Neuronal stem cell (in vitro differentiated cells): Measurements from ENCODE around the gene GTF2A1L.

Experiments used
- DNase-seq: peaks from one replicate; pipeline ENCODE4 v3.0.0-alpha.2; 2013; ENCODE audit warnings: low spot score
- H2AFZ ChIP-seq: one replicate; pipeline ENCODE4 v1.6.1; 2013; ENCODE audit warnings: mild to moderate bottlenecking, low read length, inconsistent platforms
- H2AK5ac ChIP-seq: 2 replicates; pipeline ENCODE4 v1.6.1; 2013; ENCODE audit warnings: low read depth, mild to moderate bottlenecking, inconsistent platforms, low read length, moderate library complexity, mixed read lengths
- H2BK120ac ChIP-seq: 2 replicates; pipeline ENCODE4 v1.6.1; 2013; ENCODE audit warnings: low read depth, mild to moderate bottlenecking, inconsistent platforms, low read length, moderate library complexity, mixed read lengths
- H2BK12ac ChIP-seq: one replicate; pipeline ENCODE4 v1.6.1; 2013; ENCODE audit warnings: low read length, inconsistent platforms
- H2BK15ac ChIP-seq: 2 replicates; pipeline ENCODE4 v1.6.1; 2013; ENCODE audit warnings: mild to moderate bottlenecking, low read length, inconsistent platforms, mixed read lengths
- H2BK5ac ChIP-seq: one replicate; pipeline ENCODE4 v1.6.1; 2013; ENCODE audit warnings: inconsistent platforms, mild to moderate bottlenecking, low read length, moderate library complexity
- H3K14ac ChIP-seq: one replicate; pipeline ENCODE4 v1.6.1; 2013; ENCODE audit warnings: low read length, inconsistent platforms
- H3K18ac ChIP-seq: 2 replicates; pipeline ENCODE4 v1.6.1; 2013; ENCODE audit warnings: low read length, inconsistent platforms
- H3K23ac ChIP-seq: 2 replicates; pipeline ENCODE4 v1.6.1; 2013; ENCODE audit warnings: low read depth, mild to moderate bottlenecking, mixed read lengths, low read length, inconsistent platforms; ENCODE audit not compliant: poor library complexity
- H3K27ac ChIP-seq: replicated peaks from 3 replicates; pipeline ENCODE4 v1.5.1; 2013; ENCODE audit warnings: low read length, inconsistent platforms
- H3K27me3 ChIP-seq, 3 experiments: 2 replicates each; pipeline ENCODE4 v1.6.1; 2013; ENCODE audit warnings: low read length in 3 of 3, mild to moderate bottlenecking in 2 of 3, inconsistent platforms in 1 of 3, low read depth in 1 of 3, mixed read lengths in 1 of 3, moderate library complexity in 1 of 3; ENCODE audit not compliant: control insufficient read depth in 3 of 3, insufficient read depth in 3 of 3
- H3K36me3 ChIP-seq, 2 donors: replicated peaks in 1 of 2; 2 replicates each; pipeline ENCODE4 v1.6.1; 2013; ENCODE audit warnings: low read length in 2 of 2; ENCODE audit not compliant: control insufficient read depth in 2 of 2, insufficient read depth in 2 of 2
- H3K4ac ChIP-seq: 2 replicates; pipeline ENCODE4 v1.6.1; 2013; ENCODE audit warnings: inconsistent platforms, mild to moderate bottlenecking, low read length, moderate library complexity
- H3K4me1 ChIP-seq, 2 donors: 1 replicate in 1 of 2; 2 replicates in 1 of 2; pipeline ENCODE4 v1.6.1; 2013; ENCODE audit warnings: low read length in 2 of 2, low read depth in 1 of 2; ENCODE audit not compliant: control insufficient read depth in 2 of 2, insufficient read depth in 1 of 2
- H3K4me2 ChIP-seq: one replicate; pipeline ENCODE4 v1.6.1; 2013; ENCODE audit warnings: mild to moderate bottlenecking, low read length, inconsistent platforms; ENCODE audit not compliant: insufficient read depth, poor library complexity, severe bottlenecking
- H3K4me3 ChIP-seq, 2 donors: 2 replicates each; pipeline ENCODE4 v1.5.1; 2013; ENCODE audit warnings: low read length in 2 of 2, mild to moderate bottlenecking in 2 of 2, inconsistent platforms in 1 of 2, moderate library complexity in 1 of 2
- H3K79me1 ChIP-seq: one replicate; pipeline ENCODE4 v1.6.1; 2013; ENCODE audit warnings: low read depth, mild to moderate bottlenecking, inconsistent platforms, low read length, moderate library complexity
- H3K9ac ChIP-seq: one replicate; pipeline ENCODE4 v1.6.1; 2013; ENCODE audit warnings: mild to moderate bottlenecking, low read depth, low read length, inconsistent platforms; ENCODE audit not compliant: poor library complexity
- H3K9me3 ChIP-seq, 2 donors: replicated peaks in 1 of 2; 2 replicates each; pipeline versions ENCODE3 to v1.6.1; 2013; ENCODE audit warnings: low read length in 2 of 2, mild to moderate bottlenecking in 2 of 2, inconsistent platforms in 1 of 2, low read depth in 1 of 2, mixed read lengths in 1 of 2, moderate library complexity in 1 of 2; ENCODE audit not compliant: control insufficient read depth in 2 of 2, insufficient read depth in 1 of 2
- H4K8ac ChIP-seq: one replicate; pipeline ENCODE4 v1.6.1; 2013; ENCODE audit warnings: low read depth, mild to moderate bottlenecking, inconsistent platforms, low read length, moderate library complexity
- H4K91ac ChIP-seq: one replicate; pipeline ENCODE4 v1.6.1; 2013; ENCODE audit warnings: low read length, low read depth, mild to moderate bottlenecking, inconsistent platforms; ENCODE audit not compliant: poor library complexity
- WGBS, 2 donors: extraction: QIAGEN DNeasy Blood & Tissue Kit; methylation state at CpG; one replicate each; pipeline ENCODE4 v1.1.7; 2013; ENCODE audit warnings: missing lambda C conversion rate in 2 of 2, mixed read lengths in 1 of 2; ENCODE audit not compliant: insufficient read length in 2 of 2, insufficient replicate concordance in 1 of 2; ENCODE audit errors: extremely low coverage in 2 of 2; 5-methylcytosine and 5-hydroxymethylcytosine counted together

Gene GTF2A1L

DNA sequence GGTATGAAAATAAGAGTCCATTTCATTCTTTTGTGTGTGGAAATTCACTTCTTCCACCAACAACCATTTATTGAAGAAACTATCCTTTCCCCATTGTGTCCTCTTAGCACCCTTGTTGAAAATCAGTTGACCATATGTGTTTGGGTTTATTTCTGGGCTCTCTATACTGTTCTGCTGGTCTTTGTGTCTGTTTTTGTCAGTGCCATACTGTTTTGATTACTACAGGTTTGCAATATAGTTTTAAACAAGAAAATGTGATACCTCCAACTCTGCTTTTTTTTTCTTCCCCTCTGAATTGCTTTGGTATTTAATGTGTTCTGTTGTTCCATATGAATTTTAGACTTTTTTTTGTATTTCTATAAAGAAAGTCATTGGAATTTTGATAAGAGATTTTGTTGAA lies 8.4 kb downstream of the GTF2A1L start:
- no peak overlapping the region for H3K27ac ChIP-seq
- H3K4me2 ChIP-seq: no peak overlapping the region
- H2BK12ac ChIP-seq: no peak overlapping the region
- no peak overlapping the region for H3K4me3 ChIP-seq
- no peak overlapping the region for H3K18ac ChIP-seq
- no peaks in the 10 kb centered on the region for H3K27me3 ChIP-seq
- H4K8ac ChIP-seq: no peak overlapping the region
- no peaks in the 10 kb centered on the region for H3K4me1 ChIP-seq
- DNase-seq: no peak
- H3K9me3 ChIP-seq: no peaks in the 10 kb centered on the region
- H2AK5ac ChIP-seq: no peak overlapping the region
- no peak overlapping the region for H2BK120ac ChIP-seq
- H2AFZ ChIP-seq: no peak overlapping the region
- no peak overlapping the region for H3K4ac ChIP-seq
- H3K79me1 ChIP-seq: no peaks in the 10 kb centered on the region
- H2BK15ac ChIP-seq: no peak overlapping the region
- H2BK5ac ChIP-seq: no peak overlapping the region
- H3K23ac ChIP-seq: no peak overlapping the region
- H3K9ac ChIP-seq: no peak overlapping the region
- H3K36me3 ChIP-seq: no peaks in the 10 kb centered on the region
- H3K14ac ChIP-seq: no peak overlapping the region
- H4K91ac ChIP-seq: no peak overlapping the region

DNA sequence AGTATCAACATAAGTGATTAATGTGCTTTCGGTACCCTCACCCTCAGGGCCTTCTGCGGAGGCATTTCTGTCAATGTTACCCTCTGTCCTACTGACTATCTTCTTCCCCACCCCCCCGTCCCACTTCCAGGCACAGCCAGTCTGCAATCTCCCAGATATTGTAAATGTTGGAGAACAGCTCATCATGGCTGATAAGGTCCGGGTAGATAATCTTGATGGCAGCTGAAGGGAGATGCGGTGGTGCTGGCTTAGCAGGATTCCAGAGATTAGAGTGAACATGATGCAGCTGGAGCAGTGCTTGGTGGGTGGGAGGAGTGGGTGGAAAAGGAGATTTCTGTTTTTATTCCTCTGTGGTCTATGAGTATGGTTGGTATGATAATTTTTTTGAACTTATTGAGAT lies 15.5 kb downstream of the GTF2A1L start:
- H3K36me3 ChIP-seq: no peaks in the 10 kb centered on the region
- no peak overlapping the region for H2BK5ac ChIP-seq
- no peak overlapping the region for H4K91ac ChIP-seq
- no peak overlapping the region for H2BK120ac ChIP-seq
- no peaks in the 10 kb centered on the region for H3K79me1 ChIP-seq
- no peak overlapping the region for H3K4me3 ChIP-seq
- H3K14ac ChIP-seq: no peak overlapping the region
- H3K27ac ChIP-seq: no peak overlapping the region
- no CpG with 5 or more reads among the region's 5 CpGs for WGBS, 2 donors
- no peak overlapping the region for H3K23ac ChIP-seq
- H3K9me3 ChIP-seq: peaks cover 0 to 5% of the 10 kb centered on the region in 2 donors
- H3K4me2 ChIP-seq: no peak overlapping the region
- no peak overlapping the region for H4K8ac ChIP-seq
- no peak overlapping the region for H2BK15ac ChIP-seq
- H2BK12ac ChIP-seq: no peak overlapping the region
- no peak overlapping the region for H3K18ac ChIP-seq
- H2AFZ ChIP-seq: no peak overlapping the region
- no peak overlapping the region for H2AK5ac ChIP-seq
- DNase-seq: no peak
- H3K27me3 ChIP-seq: no peaks in the 10 kb centered on the region
- H3K9ac ChIP-seq: no peak overlapping the region
- no peak overlapping the region for H3K4ac ChIP-seq
- no peaks in the 10 kb centered on the region for H3K4me1 ChIP-seq

DNA sequence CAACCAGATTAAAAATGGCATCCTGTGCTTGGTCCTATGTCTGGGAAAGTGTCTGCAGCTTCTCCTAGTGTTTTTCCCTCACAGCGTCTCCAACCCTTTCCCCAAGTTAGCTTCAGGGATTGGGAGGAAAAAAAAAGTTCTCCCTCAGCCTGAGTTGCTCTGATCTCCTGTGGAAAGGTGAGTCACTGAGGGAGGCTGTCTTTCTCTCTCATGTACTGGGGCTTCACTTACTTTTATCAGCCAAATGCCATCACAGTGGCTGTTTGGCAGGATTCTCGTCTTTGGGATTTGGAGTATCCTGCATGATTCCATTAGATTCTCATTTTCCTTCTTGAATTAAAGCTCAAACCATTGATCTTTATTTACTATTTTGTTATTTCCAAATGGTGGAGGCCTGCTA lies 18.1 kb downstream of the GTF2A1L start:
- Histone ChIP-seq H4K8ac (no peak overlapping the region), H2BK15ac (no peak overlapping the region), H3K79me1 (no peaks in the 10 kb centered on the region), H3K4me1 (no peaks in the 10 kb centered on the region), H3K4me3 (no peak overlapping the region), H3K14ac (no peak overlapping the region), H3K36me3 (no peaks in the 10 kb centered on the region), H3K18ac (no peak overlapping the region), H3K4me2 (no peak overlapping the region), H3K9ac (no peak overlapping the region), H3K27me3 (no peaks in the 10 kb centered on the region), H2AFZ (no peak overlapping the region), H3K9me3 (peaks cover 0 to 5% of the 10 kb centered on the region in 2 donors), H3K23ac (no peak overlapping the region), H4K91ac (no peak overlapping the region), H2BK12ac (no peak overlapping the region), H2BK120ac (no peak overlapping the region), H3K27ac (no peak overlapping the region), H2BK5ac (no peak overlapping the region), H3K4ac (no peak overlapping the region), H2AK5ac (no peak overlapping the region)
- no CpG with 5 or more reads among the region's 2 CpGs for WGBS, 2 donors
- no peak for DNase-seq

DNA sequence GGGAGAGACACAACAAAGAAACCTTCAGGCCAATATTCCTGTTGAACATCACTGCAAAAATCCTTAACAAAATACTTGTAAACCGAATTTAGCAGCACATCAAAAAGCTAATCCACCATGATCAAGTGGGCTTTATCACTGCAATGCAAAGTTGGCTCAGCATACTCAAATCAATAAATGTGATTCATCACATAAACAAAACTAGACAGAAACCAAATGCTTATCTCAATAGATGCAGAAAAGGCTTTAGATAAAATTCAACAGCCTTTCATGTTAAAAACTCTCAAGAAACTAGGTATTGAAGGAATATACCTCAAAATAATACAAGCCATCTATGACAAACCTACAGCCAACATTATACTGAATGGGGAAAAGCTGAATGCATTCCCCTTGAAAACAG lies 20.6 kb downstream of the GTF2A1L start:
- H3K27me3 ChIP-seq: no peaks in the 10 kb centered on the region
- no peak for DNase-seq
- no peak overlapping the region for H3K23ac ChIP-seq
- no peak overlapping the region for H3K27ac ChIP-seq
- H2AK5ac ChIP-seq: no peak overlapping the region
- H2BK12ac ChIP-seq: no peak overlapping the region
- H3K79me1 ChIP-seq: no peaks in the 10 kb centered on the region
- peaks cover 0 to 5% of the 10 kb centered on the region in 2 donors for H3K9me3 ChIP-seq
- H3K36me3 ChIP-seq: no peaks in the 10 kb centered on the region
- no peak overlapping the region for H3K18ac ChIP-seq
- no peak overlapping the region for H2BK15ac ChIP-seq
- H2BK5ac ChIP-seq: no peak overlapping the region
- no peak overlapping the region for H2BK120ac ChIP-seq
- WGBS, 2 donors: no CpG with 5 or more reads among the region's 1 CpG
- no peak overlapping the region for H2AFZ ChIP-seq
- no peak overlapping the region for H3K9ac ChIP-seq
- H4K8ac ChIP-seq: no peak overlapping the region
- H3K4me1 ChIP-seq: no peaks in the 10 kb centered on the region
- no peak overlapping the region for H3K4ac ChIP-seq
- H4K91ac ChIP-seq: no peak overlapping the region
- H3K4me2 ChIP-seq: no peak overlapping the region
- no peak overlapping the region for H3K4me3 ChIP-seq
- H3K14ac ChIP-seq: no peak overlapping the region
